ENCODE results near the gene PLA2G4A.

GRCh38 chr1:186873687-186874086 is 44.9 kb downstream of the PLA2G4A start:
- TF ChIP-seq EZH2 (IDR thresholded peaks at IDR 0.05; ENCODE audit: borderline replicate concordance, low read length) (no peak), CTCF (conservative IDR thresholded peaks at IDR 0.05 in 1 of 2, IDR thresholded peaks at IDR 0.05 in 1 of 2; ENCODE audit: extremely low read depth in 1 of 2, insufficient read depth in 1 of 2, low read depth in 1 of 2, low read length in 2 of 2) (no peak)

Measured in mammary epithelial cell (primary cell).